Measurements from ENCODE around the gene TMEM190. TPM values are rescaled to one million over a fixed set of nuclear protein-coding genes. Genes with fewer than 3 reads are reported as not detected.

TMEM190 gene
- total RNA-seq, 1 experiment from 2014 or later: not detected

GRCh38 chr19:55336101-55336500 is 40.5 kb upstream of the TMEM190 start:
- ChIA-PET RAD21 (ENCODE audit: low non-redundant PET in 1 of 2, low total read pairs in 2 of 2, uncharacterized antibody in 2 of 2, unreplicated experiment in 2 of 2) (no interaction called here), CTCF (no interaction called here), POLR2A (no interaction called here)
- BruUV-seq (replicated peaks): no TSS peak
- H3K9me2 ChIP-seq (ENCODE audit: insufficient read depth): no peaks in the 10 kb centered on the region
- TF ChIP-seq ELF1 (IDR thresholded peaks at IDR 0.05; ENCODE audit: borderline replicate concordance, low read depth) (no peak), CEBPB (IDR thresholded peaks at IDR 0.05; ENCODE audit: low read depth) (no peak), REST (IDR thresholded peaks at IDR 0.05; ENCODE audit: low read depth) (no peak), YY1 (IDR thresholded peaks at IDR 0.05; ENCODE audit: extremely low read depth, insufficient replicate concordance, low read depth, low read length) (no peak), ZBTB33 (IDR thresholded peaks at IDR 0.05; ENCODE audit: extremely low read depth, insufficient replicate concordance, low read length) (no peak), EGR1 (IDR thresholded peaks at IDR 0.05; ENCODE audit: low read depth) (no peak), MAX (IDR thresholded peaks at IDR 0.05) (no peak), JUND (IDR thresholded peaks at IDR 0.05) (no peak), CTCF (IDR thresholded peaks at IDR 0.05 in 2 of 3, conservative IDR thresholded peaks at IDR 0.05 in 1 of 3; ENCODE audit: borderline replicate concordance in 1 of 3, insufficient read depth in 1 of 3, low read depth in 2 of 3, low read length in 2 of 3) (no peak)
- H4K20me1 ChIP-seq (ENCODE audit: insufficient read depth): no peaks in the 10 kb centered on the region
- no peaks in the 10 kb centered on the region for H3K27me3 ChIP-seq (ENCODE audit: insufficient read depth, low read length)
- DNase-seq (ENCODE audit: low read depth, low spot score): no peak
- H3K4me3 ChIP-seq (replicated peaks in 1 of 2; ENCODE audit: low read depth in 1 of 2, low read length in 2 of 2): no peak overlapping the region
- no peaks in the 10 kb centered on the region for H3K9me3 ChIP-seq (ENCODE audit: control insufficient read depth in 1 of 2, insufficient read depth in 1 of 2, low read depth in 1 of 2, low read length in 2 of 2)
- H3K4me1 ChIP-seq (ENCODE audit: control insufficient read depth in 1 of 2, insufficient read depth in 2 of 2, low read length in 2 of 2): peaks cover 7 to 31% of the 10 kb centered on the region in 2 experiments
- H3K36me3 ChIP-seq (ENCODE audit: control insufficient read depth in 1 of 2, insufficient read depth in 2 of 2, low read length in 2 of 2): no peaks in the 10 kb centered on the region
- H3K4me2 ChIP-seq (ENCODE audit: low read length): no peak overlapping the region
- H3K9ac ChIP-seq (ENCODE audit: low read length): no peak overlapping the region
- intact Hi-C loops (cut with micrococcal nuclease): no loop called here
- no peak overlapping the region for H3K27ac ChIP-seq (ENCODE audit: low read depth, low read length)
- H3K79me2 ChIP-seq (ENCODE audit: insufficient read depth, low read length): peaks cover 9% of the 10 kb centered on the region; the same call in 1 of the 2 replicates
- no peak overlapping the region for H2AFZ ChIP-seq (ENCODE audit: low read depth, low read length, poor library complexity, severe bottlenecking)
- no peak for ATAC-seq
